Peyer's patch (tissue), 4 donors: ENCODE measurements around the gene PILRB. TPM values are rescaled to one million over a fixed set of nuclear protein-coding genes. Genes with fewer than 3 reads are reported as not detected.
"Not testable (repeated sequence)": the region's sequence is repeated elsewhere in the genome, so short reads cannot be mapped to it uniquely, and the experiment has no call there.

Experiments
- DNase-seq, 3 donors: peaks; one replicate each; pipeline ENCODE4 v3.0.0-alpha.2; 2017 to 2019
- H3K27ac ChIP-seq, 4 donors: fragments of 200-600 bp; sonication (generic); one replicate each; pipeline ENCODE4 v1.5.1; 2016 to 2019
- H3K27me3 ChIP-seq, 2 donors: fragments of 200-600 bp; sonication (generic); one replicate each; pipeline ENCODE4 v1.5.1; 2019
- H3K36me3 ChIP-seq, 3 donors: fragments of 200-600 bp; sonication (generic); one replicate each; pipeline ENCODE4 v1.5.1; 2016 to 2019
- H3K4me1 ChIP-seq, 4 donors: fragments of 200-600 bp; sonication (generic); one replicate each; pipeline ENCODE4 v1.5.1; 2016 to 2019
- H3K4me3 ChIP-seq, 4 donors: fragments of 200-600 bp; sonication (generic); 1 replicate in 3 of 4; 2 replicates in 1 of 4; pipeline ENCODE4 v1.5.1; 2016 to 2019; ENCODE audit warnings: mild to moderate bottlenecking in 1 of 4
- H3K9me3 ChIP-seq, 4 donors: fragments of 200-600 bp; sonication (generic); one replicate each; pipeline ENCODE4 v1.5.1; 2016 to 2019; ENCODE audit warnings: mild to moderate bottlenecking in 1 of 4
- CTCF ChIP-seq, 6 experiments: fragments of 450-650 bp in 4 of 6; fragments of 200-600 bp in 2 of 6; sonication (generic) in 1 of 6; IDR thresholded peaks; one replicate each; pipeline ENCODE4 v1.5.1; 2017 to 2019; ENCODE audit warnings: antibody characterized with exemption in 6 of 6, mild to moderate bottlenecking in 3 of 6, moderate library complexity in 1 of 6
- POLR2A ChIP-seq, 2 donors: fragments of 450-650 bp; IDR thresholded peaks; one replicate each; pipeline ENCODE4 v1.5.1; 2017; ENCODE audit warnings: antibody characterized with exemption in 2 of 2, mild to moderate bottlenecking in 2 of 2, moderate library complexity in 2 of 2
- total RNA-seq, 4 donors: library from RNA; depleted of rRNA; stranded (reverse); fragments of >200 nt; gene quantifications; one replicate each; pipeline ENCODE4 v1.1.0, GENCODE V29; 2016

The PILRB gene
- 100 to 1,000 TPM in 3 of 4 donors, 10 to 100 TPM in 1; 73.6 to 179 (median 150) TPM for total RNA-seq

- no peaks in the 10 kb centered on the region for H3K9me3 ChIP-seq
- peak in 1 of 3 donors; percentile 32 for DNase-seq
- peaks cover 0 to 96% (median 0%) of the 10 kb centered on the region in 3 donors for H3K36me3 ChIP-seq
- TF ChIP-seq POLR2A (IDR thresholded peaks at IDR 0.05) (no peak), CTCF (IDR thresholded peaks at IDR 0.05) (no peak)
- no peak within 1 kb of the TSS for H3K4me3 ChIP-seq
- H3K4me1 ChIP-seq = no peaks in the 10 kb centered on the region
- no peaks in the 10 kb centered on the region for H3K27me3 ChIP-seq
- no peak within 1 kb of the TSS for H3K27ac ChIP-seq
Measured at GRCh38 chr7:100358027-100358856, at the start of gene PILRB. TSS of gene PILRB (plus strand) at chr7:100358117. CDS start at chr7:100358303, 186 bp downstream.

- not testable (repeated sequence) for H3K27me3 ChIP-seq, H3K4me1 ChIP-seq, H3K36me3 ChIP-seq, H3K27ac ChIP-seq, H3K4me3 ChIP-seq, H3K9me3 ChIP-seq, DNase-seq
Measured at GRCh38 chr7:100318329-100318728, 39.6 kb upstream of the PILRB start.

GRCh38 chr7:100321648-100322047 is 36.3 kb upstream of the PILRB start:
- not testable (repeated sequence) for H3K27me3 ChIP-seq, H3K36me3 ChIP-seq

GRCh38 chr7:100324194-100324593 is 33.7 kb upstream of the PILRB start:
- not testable (repeated sequence) for H3K9me3 ChIP-seq, H3K4me3 ChIP-seq, H3K36me3 ChIP-seq, H3K27ac ChIP-seq, H3K4me1 ChIP-seq, DNase-seq, H3K27me3 ChIP-seq

More at GRCh38 chr7:100321648-100322047, 36.3 kb upstream of the PILRB start:
- not testable (repeated sequence) for DNase-seq, H3K4me3 ChIP-seq, H3K4me1 ChIP-seq, H3K9me3 ChIP-seq, H3K27ac ChIP-seq

- not testable (repeated sequence) for H3K4me1 ChIP-seq, H3K27me3 ChIP-seq, DNase-seq, H3K27ac ChIP-seq, H3K4me3 ChIP-seq, H3K9me3 ChIP-seq, H3K36me3 ChIP-seq
Measured at GRCh38 chr7:100325671-100326070, 32.2 kb upstream of the PILRB start.

GRCh38 chr7:100326914-100327313 is 31.0 kb upstream of the PILRB start:
- not testable (repeated sequence) for DNase-seq, H3K27me3 ChIP-seq, H3K36me3 ChIP-seq, H3K4me3 ChIP-seq, H3K4me1 ChIP-seq, H3K9me3 ChIP-seq, H3K27ac ChIP-seq

- Histone ChIP-seq H3K4me1 (peaks cover 0 to 11% (median 0%) of the 10 kb centered on the region in 4 donors), H3K27ac (peak overlapping the region; percentile 92 to 98 (median 96)), H3K4me3 (peak overlapping the region; percentile 66 to 94 (median 84)), H3K36me3 (peaks cover 0 to 11% (median 0%) of the 10 kb centered on the region in 3 donors)
- DNase-seq = peak; percentile 87 to 96 (median 94)
- not testable (repeated sequence) for H3K9me3 ChIP-seq, H3K27me3 ChIP-seq
- TF ChIP-seq POLR2A (IDR thresholded peaks at IDR 0.05) = peak; percentile 99 to 100
- TF ChIP-seq CTCF (IDR thresholded peaks at IDR 0.05) = peak in 4 of 6 experiments; percentile 1 to 14 (median 3)
Measured at GRCh38 chr7:100335566-100336466, 22.1 kb upstream of the PILRB start.

- peaks cover 0 to 11% (median 0%) of the 10 kb centered on the region in 4 donors for H3K4me1 ChIP-seq
- H3K9me3 ChIP-seq, H3K27ac ChIP-seq, H3K27me3 ChIP-seq, DNase-seq, H3K4me3 ChIP-seq: not testable (repeated sequence)
- H3K36me3 ChIP-seq = peaks cover 0 to 15% (median 0%) of the 10 kb centered on the region in 3 donors
Measured at GRCh38 chr7:100338083-100338696, 19.7 kb upstream of the PILRB start.

- not testable (repeated sequence) for H3K27ac ChIP-seq, H3K4me3 ChIP-seq, H3K27me3 ChIP-seq, H3K9me3 ChIP-seq
- Histone ChIP-seq H3K4me1 (peaks cover 0 to 19% (median 4%) of the 10 kb centered on the region in 4 donors), H3K36me3 (peaks cover 0 to 31% (median 0%) of the 10 kb centered on the region in 3 donors)
- DNase-seq = peak in 1 of 3 donors; percentile 62
Measured at GRCh38 chr7:100341286-100341685, 16.6 kb upstream of the PILRB start.
